ENCODE results near the gene SLC30A2. TPM values are rescaled to one million over a fixed set of nuclear protein-coding genes. Genes with fewer than 3 reads are reported as not detected.

The SLC30A2 gene
- polyA plus RNA-seq, 1 donor (not counting 4 experiments of a cell fraction or from before 2014, with no cell fraction given), result not detected

GRCh38 chr1:26090893-26091292 is 45.0 kb upstream of the SLC30A2 start:
- Histone ChIP-seq H3K9me3 (ENCODE audit: control insufficient read depth, low read depth, low read length) (no peaks in the 10 kb centered on the region), H2AFZ (ENCODE audit: control insufficient read depth, low read length) (no peak overlapping the region), H3K79me2 (ENCODE audit: control insufficient read depth, insufficient read depth, low read length) (no peaks in the 10 kb centered on the region), H4K20me1 (ENCODE audit: control insufficient read depth, extremely low read depth, insufficient read depth, low read length) (no peaks in the 10 kb centered on the region), H3K4me2 (ENCODE audit: control insufficient read depth, extremely low read depth, insufficient read depth, low read depth, low read length) (no peak overlapping the region), H3K27ac (ENCODE audit: control insufficient read depth, insufficient read depth, low read length) (no peak overlapping the region), H3K9me1 (ENCODE audit: control insufficient read depth, extremely low read depth, insufficient read depth, low read length) (no peaks in the 10 kb centered on the region), H3K27me3 (ENCODE audit: control insufficient read depth, extremely low read depth, insufficient read depth, low read length) (no peaks in the 10 kb centered on the region), H3K9ac (ENCODE audit: control insufficient read depth, extremely low read depth, insufficient read depth, low read length) (no peak overlapping the region), H3K4me3 (ENCODE audit: control insufficient read depth in 2 of 3, extremely low read depth in 1 of 3, insufficient read depth in 2 of 3, low read depth in 1 of 3, low read length in 3 of 3) (no peak overlapping the region), H3K36me3 (ENCODE audit: control insufficient read depth in 2 of 2, extremely low read depth in 1 of 2, insufficient read depth in 2 of 2, low read length in 2 of 2) (no peaks in the 10 kb centered on the region), H3K4me1 (ENCODE audit: control insufficient read depth, extremely low read depth, insufficient read depth, low read length) (peaks cover 23% of the 10 kb centered on the region)
- FAIRE-seq (no peak), DNase-seq (ENCODE audit: low read depth, low spot score) (no peak)
- dilution Hi-C loops (cut with MboI; ENCODE audit: extremely low pct_ligation_motif_present, low sequenced_read_pairs), result no loop called here
- TF ChIP-seq EZH2 (IDR thresholded peaks at IDR 0.05; ENCODE audit: low read length) (no peak), CTCF (optimal IDR thresholded peaks at IDR 0.05 in 1 of 3, IDR thresholded peaks at IDR 0.05 in 1 of 3, conservative IDR thresholded peaks at IDR 0.05 in 1 of 3; ENCODE audit: extremely low read depth in 1 of 3, insufficient read depth in 2 of 3, low read length in 3 of 3) (no peak)

GRCh38 chr1:26089125-26089524 is 43.2 kb upstream of the SLC30A2 start:
- Histone ChIP-seq H3K27ac (ENCODE audit: control insufficient read depth, insufficient read depth, low read length) (no peak overlapping the region), H3K36me3 (ENCODE audit: control insufficient read depth in 2 of 2, extremely low read depth in 1 of 2, insufficient read depth in 2 of 2, low read length in 2 of 2) (no peaks in the 10 kb centered on the region), H4K20me1 (ENCODE audit: control insufficient read depth, extremely low read depth, insufficient read depth, low read length) (no peaks in the 10 kb centered on the region), H3K9me3 (ENCODE audit: control insufficient read depth, low read depth, low read length) (no peaks in the 10 kb centered on the region), H3K4me2 (ENCODE audit: control insufficient read depth, extremely low read depth, insufficient read depth, low read depth, low read length) (no peak overlapping the region), H2AFZ (ENCODE audit: control insufficient read depth, low read length) (no peak overlapping the region), H3K27me3 (ENCODE audit: control insufficient read depth, extremely low read depth, insufficient read depth, low read length) (no peaks in the 10 kb centered on the region), H3K4me3 (ENCODE audit: control insufficient read depth in 2 of 3, extremely low read depth in 1 of 3, insufficient read depth in 2 of 3, low read depth in 1 of 3, low read length in 3 of 3) (no peak overlapping the region), H3K9ac (ENCODE audit: control insufficient read depth, extremely low read depth, insufficient read depth, low read length) (no peak overlapping the region), H3K79me2 (ENCODE audit: control insufficient read depth, insufficient read depth, low read length) (no peaks in the 10 kb centered on the region), H3K9me1 (ENCODE audit: control insufficient read depth, extremely low read depth, insufficient read depth, low read length) (no peaks in the 10 kb centered on the region), H3K4me1 (ENCODE audit: control insufficient read depth, extremely low read depth, insufficient read depth, low read length) (peaks cover 12% of the 10 kb centered on the region)
- dilution Hi-C loops (cut with MboI; ENCODE audit: extremely low pct_ligation_motif_present, low sequenced_read_pairs), result no loop called here
- DNase-seq (ENCODE audit: low read depth, low spot score) (no peak), FAIRE-seq (no peak)
- TF ChIP-seq CTCF (optimal IDR thresholded peaks at IDR 0.05 in 1 of 3, IDR thresholded peaks at IDR 0.05 in 1 of 3, conservative IDR thresholded peaks at IDR 0.05 in 1 of 3; ENCODE audit: extremely low read depth in 1 of 3, insufficient read depth in 2 of 3, low read length in 3 of 3) (no peak), EZH2 (IDR thresholded peaks at IDR 0.05; ENCODE audit: low read length) (no peak)

All from keratinocyte (primary cell).